ENCODE measurements around the gene PPP2R2C.

GRCh38 chr4:6293097-6293445 is 179.3 kb downstream of the PPP2R2C start:
- TF ChIP-seq CTCF (conservative IDR thresholded peaks at IDR 0.05; ENCODE audit: low read depth, low read length) (no peak), EZH2 (IDR thresholded peaks at IDR 0.05; ENCODE audit: borderline replicate concordance, low read depth, low read length, poor library complexity, severe bottlenecking) (no peak)
